Measurements from ENCODE around the gene ABAT.
"Not testable (repeated sequence)": the region's sequence is repeated elsewhere in the genome, so short reads cannot be mapped to it uniquely, and the experiment has no call there.

DNA sequence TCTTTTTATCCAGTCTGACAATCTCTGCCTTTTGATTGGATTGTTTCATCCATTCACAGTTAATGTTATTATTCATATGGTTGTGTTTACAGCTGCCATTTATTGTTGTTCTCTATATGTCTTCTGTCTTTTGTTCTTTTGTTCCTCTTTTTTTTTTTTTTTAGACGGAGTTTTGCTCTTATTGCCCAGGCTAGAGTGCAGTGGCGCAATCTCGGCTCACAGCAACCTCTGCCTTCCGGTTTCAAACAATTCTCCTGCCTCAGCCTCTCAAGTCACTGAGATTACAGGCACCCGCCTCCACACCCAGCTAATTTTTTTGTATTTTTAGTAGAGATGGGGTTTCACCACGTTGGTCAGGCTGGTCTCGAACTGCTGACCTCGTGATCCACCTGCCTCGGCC, 74.5 kb downstream of the ABAT start:
- not testable (repeated sequence) for TF ChIP-seq EZH2phosphoT487 (IDR thresholded peaks at IDR 0.05; ENCODE audit: insufficient read depth, low read depth); EZH2 (IDR thresholded peaks at IDR 0.05; ENCODE audit: insufficient read depth, poor library complexity, severe bottlenecking)
